DND-41 (cell line): Measurements from ENCODE around the gene PGM1.

Experiments
- EZH2 ChIP-seq: IDR thresholded peaks from 3 replicates; pipeline ENCODE4 v1.6.1; 2012; ENCODE audit warnings: borderline replicate concordance, low read depth, mild to moderate bottlenecking, moderate library complexity, low read length, inconsistent platforms; ENCODE audit not compliant: severe bottlenecking
- TF ChIP-seq, protein P1 (sequence below): IDR thresholded peaks from 2 replicates; pipeline ENCODE4 v1.5.1; 2012; ENCODE audit warnings: borderline replicate concordance, low read length, moderate library complexity, mild to moderate bottlenecking; ENCODE audit not compliant: poor library complexity, severe bottlenecking; ENCODE audit errors: extremely low read depth

DNA sequence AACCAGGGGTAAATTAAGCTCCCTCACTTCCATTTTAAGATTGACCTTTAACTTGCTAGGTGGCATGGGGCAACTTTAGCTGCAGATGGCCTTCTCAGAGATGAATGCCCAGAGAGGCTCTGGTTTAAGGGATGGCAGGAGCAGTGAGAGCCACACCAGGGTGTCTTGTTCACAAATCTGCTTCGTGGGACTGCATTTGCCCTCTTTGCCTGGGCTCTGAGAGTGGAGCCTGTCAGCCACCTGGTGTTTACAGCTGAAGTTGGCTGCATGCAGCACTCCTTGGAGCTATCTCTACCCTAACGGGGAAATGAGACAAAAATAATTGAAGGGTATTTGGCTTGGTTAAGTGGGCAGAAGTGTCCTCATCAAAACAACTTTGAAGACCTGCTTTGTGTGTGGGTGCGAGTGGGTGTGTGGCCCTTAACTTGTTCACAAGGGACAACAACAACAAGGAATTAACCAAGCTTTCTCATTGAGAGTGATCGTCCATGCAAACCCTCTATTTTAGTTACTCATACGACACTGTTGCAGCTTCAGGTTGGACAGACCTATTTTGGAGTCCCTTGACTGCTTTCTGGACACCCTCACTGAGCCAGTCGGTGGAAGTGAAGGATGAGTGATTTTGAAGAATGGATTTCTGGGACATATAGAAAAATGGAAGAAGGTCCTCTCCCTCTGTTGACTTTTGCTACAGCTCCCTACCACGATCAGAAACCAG lies 29.8 kb downstream of the PGM1 start:
- TF ChIP-seq, protein P1, sequence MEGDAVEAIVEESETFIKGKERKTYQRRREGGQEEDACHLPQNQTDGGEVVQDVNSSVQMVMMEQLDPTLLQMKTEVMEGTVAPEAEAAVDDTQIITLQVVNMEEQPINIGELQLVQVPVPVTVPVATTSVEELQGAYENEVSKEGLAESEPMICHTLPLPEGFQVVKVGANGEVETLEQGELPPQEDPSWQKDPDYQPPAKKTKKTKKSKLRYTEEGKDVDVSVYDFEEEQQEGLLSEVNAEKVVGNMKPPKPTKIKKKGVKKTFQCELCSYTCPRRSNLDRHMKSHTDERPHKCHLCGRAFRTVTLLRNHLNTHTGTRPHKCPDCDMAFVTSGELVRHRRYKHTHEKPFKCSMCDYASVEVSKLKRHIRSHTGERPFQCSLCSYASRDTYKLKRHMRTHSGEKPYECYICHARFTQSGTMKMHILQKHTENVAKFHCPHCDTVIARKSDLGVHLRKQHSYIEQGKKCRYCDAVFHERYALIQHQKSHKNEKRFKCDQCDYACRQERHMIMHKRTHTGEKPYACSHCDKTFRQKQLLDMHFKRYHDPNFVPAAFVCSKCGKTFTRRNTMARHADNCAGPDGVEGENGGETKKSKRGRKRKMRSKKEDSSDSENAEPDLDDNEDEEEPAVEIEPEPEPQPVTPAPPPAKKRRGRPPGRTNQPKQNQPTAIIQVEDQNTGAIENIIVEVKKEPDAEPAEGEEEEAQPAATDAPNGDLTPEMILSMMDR = no peak
- no peak for TF ChIP-seq EZH2
